ENCODE results near the gene ETNK2.

GRCh38 chr1:204081164-204081790 lies 70.6 kb downstream of the ETNK2 start:
- TF ChIP-seq CTCF (IDR thresholded peaks at IDR 0.05), result no peak
- no peak for TF ChIP-seq POLR2A (IDR thresholded peaks at IDR 0.05)

Data from testis (tissue), 2 donors.